GM12872 (cell line): Measurements from ENCODE around the gene FBXL20.

ENCODE experiments used
- CTCF ChIP-seq: IDR thresholded peaks from 3 replicates; pipeline ENCODE4 v1.5.1; 2011; ENCODE audit warnings: low read depth, mild to moderate bottlenecking, low read length, moderate library complexity; ENCODE audit not compliant: insufficient read depth

Gene FBXL20

GRCh38 chr17:39237586-39237985 lies 163.8 kb downstream of the FBXL20 start:
- TF ChIP-seq CTCF, result no peak

- TF ChIP-seq CTCF, result no peak
Measured at GRCh38 chr17:39236981-39237441, 164.4 kb downstream of the FBXL20 start.

- no peak for TF ChIP-seq CTCF
Measured at GRCh38 chr17:39236450-39236927, 164.9 kb downstream of the FBXL20 start.

- TF ChIP-seq CTCF, result peak; percentile 97
Measured at GRCh38 chr17:39235555-39236449, 165.6 kb downstream of the FBXL20 start.

GRCh38 chr17:39231591-39232551 lies 169.6 kb downstream of the FBXL20 start:
- TF ChIP-seq CTCF, result peak; percentile 85

- no peak for TF ChIP-seq CTCF
Measured at GRCh38 chr17:39231091-39231561, 170.3 kb downstream of the FBXL20 start.

- TF ChIP-seq CTCF, result no peak
Measured at GRCh38 chr17:39230361-39230760, 171.1 kb downstream of the FBXL20 start.
